Measurements from ENCODE around the gene ARHGEF10L. TPM values are rescaled to one million over a fixed set of nuclear protein-coding genes. Genes with fewer than 3 reads are reported as not detected.

Gene ARHGEF10L
- polyA plus RNA-seq, 12 donors = 15.6 to 29.2 (median 19.0) TPM; not detected in 1

DNA sequence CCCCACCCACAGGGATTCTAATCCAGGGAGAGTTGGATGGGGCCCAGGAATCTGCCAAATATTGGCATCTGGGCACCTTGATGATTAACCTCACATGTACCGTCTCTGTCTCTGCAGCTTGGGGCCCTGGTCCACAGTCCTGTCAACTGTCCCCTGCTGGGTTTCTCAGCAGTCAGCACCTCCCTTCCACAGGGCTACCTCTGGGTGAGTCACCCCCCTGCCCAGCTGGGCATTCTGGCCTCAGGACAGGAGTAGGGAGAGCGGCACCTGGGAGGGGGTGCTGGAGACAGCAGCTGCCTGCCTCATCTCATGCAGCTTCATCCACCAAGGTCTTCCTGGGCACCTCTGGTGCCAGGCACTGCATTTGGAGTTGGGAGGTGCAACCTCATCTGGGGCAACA is 115.0 kb downstream of the ARHGEF10L start:
- no peak for DNase-seq

DNA sequence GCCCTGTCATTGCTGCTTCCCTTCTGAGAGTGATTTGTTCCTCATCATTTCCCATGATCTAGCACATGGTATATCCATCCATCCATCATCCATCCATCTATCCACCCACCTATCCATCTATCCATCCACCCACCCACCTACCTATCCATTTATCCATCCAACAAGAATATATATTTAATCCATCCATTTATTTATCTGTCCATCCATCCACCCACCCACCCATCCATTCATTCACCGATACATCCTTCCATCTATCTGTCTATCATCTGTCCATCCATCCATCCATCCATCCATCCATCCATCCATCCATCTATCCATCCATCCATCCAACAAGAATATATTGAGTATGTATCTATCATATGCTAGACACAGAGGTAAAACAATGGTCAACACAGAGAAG is 115.7 kb downstream of the ARHGEF10L start:
- DNase-seq = no peak

DNA sequence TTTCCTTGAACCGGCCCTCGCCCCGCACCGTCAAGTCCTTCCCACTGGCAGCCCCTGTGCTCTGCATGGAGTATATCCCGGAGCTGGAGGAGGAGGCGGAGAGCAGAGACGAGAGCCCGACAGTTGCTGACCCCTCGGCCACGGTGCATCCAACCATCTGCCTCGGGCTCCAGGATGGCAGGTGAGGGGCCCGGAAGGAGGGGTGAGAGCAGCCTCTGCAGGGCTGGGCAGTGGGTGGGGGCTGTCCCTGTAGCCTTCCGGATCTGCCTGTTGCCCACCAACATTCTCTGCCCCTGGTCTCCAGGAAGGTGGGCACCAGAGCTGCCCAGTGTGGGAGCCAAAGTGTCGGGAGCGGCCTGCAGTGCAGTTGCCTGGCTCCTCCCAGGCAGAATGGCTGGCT is 116.4 kb downstream of the ARHGEF10L start:
- no peak for DNase-seq

DNA sequence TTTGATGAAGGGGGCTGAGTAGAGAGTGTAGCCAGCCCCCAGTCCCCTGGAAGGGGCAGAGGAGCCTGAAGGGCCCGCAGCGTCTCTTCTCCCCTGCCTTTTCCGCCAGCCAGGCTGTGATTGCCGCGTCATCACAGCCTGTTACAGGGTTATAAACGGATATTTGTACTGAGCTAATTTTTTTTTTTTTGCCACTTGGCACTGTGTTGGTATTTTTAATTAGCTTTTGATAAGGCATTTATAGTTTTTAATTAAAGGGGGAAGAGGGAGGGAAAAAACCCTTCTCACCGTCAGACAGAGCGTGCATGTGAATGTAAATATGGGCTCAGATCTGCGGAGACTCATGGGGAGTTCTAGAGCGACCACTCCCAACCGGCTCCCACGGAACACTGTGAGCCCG is 117.9 kb downstream of the ARHGEF10L start:
- no peak for DNase-seq

DNA sequence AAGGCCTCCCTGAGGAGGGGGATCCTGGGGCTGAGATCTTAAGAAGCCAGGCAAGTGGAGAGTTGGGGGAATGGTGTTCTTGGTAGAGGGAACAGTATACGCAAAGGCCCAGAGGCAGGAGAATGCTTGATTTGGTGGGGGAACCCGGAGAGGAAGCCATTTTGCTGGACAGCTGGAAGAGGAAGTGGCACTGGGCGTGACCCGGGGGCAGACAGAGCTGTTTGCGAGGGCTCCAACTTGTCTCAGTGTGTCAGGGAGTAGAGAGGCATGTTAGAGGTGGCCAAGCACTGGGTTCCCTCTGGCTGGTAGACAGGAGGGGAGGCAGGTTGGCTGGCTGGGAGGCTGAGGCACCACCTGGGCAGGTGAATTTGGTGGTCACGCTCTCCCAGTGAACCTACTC is 119.3 kb downstream of the ARHGEF10L start:
- no peak for DNase-seq

DNA sequence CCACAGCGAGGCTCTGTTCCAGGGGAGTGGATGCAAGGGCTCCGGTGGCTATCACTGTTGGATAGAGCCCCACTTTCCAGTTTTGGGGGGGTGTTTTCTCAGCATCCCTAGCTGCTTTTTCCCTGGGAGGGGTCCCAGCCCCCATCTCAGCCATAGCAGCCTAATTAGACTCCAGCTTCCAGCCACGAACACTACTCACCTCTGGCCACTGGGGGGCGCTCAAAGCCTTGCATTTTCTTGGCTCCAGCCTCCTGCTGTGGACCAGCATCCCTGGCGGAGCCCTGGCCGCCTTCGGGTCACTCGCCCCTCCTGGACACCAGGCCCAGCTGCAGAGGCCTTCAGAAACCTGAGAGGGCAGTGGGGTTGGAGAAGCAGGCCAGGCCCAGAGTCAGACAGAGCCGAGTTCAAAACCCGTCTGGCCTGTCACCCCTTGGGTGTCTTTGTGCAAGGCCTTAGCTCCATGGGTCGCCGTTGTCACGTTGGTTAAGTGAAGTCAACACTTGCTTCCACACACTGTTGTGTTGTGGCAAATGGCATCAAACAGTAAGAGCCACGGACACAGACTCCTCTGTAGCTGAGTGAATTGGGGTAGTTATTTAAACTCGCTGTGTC is 122.2 kb downstream of the ARHGEF10L start:
- DNase-seq = peak; percentile 62

DNA sequence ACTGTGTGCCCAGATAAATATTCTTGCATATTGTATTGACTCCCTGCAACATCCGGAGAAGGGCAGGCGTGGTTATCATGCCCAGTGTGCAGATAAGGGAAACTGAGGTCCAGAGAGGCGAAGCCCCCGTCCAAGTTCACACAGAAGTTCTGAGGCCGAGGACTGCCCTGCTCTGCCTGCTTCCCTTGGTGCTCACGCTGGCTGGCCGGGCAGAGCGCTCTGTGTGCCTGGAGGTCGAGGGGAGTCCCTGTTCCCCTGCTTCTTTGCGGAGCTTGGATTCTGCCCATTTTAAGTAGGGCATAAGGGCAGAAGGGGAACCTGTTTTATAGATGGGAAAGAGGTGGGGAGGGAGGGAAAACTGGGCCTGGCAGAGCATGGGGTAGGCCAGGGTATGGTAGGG is 122.8 kb downstream of the ARHGEF10L start:
- no peak for DNase-seq

DNA sequence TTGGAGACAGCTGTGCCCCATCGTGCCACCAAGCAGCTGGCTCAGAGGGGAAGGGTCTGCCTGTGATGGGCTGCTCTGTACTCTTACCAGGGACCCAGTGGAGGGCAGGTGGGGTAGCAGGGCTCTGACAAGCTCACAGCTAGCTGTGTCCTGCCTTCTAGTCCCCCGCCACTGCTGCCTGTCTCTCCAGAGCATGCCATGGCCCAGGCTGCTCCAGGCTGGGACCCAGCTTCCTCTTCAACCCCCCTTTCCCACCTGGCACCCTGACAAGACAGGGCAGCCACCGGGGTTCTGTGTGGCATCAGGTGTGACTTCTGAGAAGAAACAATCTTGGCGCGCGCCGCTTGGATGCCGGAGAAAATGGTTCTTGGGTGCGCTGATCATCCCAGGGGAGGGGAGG is 123.3 kb downstream of the ARHGEF10L start:
- no peak for DNase-seq

DNA sequence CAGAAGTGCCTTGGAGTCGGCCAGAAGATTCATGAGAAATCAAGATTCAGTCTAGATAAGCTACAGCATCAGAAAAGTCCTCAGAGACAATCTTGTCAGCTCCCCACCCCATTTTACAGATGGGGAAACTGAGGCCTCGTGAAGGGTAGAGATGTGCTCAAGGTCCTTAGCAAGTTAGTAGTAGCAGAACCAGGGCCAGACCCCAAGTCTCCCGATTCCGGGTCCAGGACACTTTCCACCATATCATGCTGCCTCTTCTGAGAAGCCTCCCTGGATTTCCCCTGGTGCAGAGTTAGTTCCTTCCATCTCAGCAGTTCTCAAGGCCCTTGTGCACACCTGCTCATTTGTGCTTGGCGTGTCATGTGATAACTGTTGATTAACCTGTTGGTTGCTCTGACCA is 124.1 kb downstream of the ARHGEF10L start:
- no peak for DNase-seq

DNA sequence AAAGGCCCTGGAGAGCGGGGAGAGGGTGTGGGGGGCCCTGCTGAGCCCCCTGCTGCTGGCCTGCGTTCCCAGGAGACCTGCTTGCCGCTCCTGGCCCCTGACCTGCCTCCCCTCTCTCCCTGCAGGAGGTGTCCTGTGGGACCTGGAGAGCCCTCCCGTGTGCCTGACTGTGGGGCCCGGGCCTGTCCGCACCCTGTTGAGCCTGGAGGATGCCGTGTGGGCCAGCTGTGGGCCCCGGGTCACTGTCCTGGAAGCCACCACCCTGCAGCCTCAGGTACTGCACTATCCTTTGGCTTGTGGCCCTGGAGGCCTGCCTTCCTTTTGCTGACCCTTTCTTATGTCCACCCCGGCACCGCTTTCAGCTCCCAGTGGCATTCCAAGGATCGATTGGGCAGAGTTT is 124.8 kb downstream of the ARHGEF10L start:
- DNase-seq = no peak

DNA sequence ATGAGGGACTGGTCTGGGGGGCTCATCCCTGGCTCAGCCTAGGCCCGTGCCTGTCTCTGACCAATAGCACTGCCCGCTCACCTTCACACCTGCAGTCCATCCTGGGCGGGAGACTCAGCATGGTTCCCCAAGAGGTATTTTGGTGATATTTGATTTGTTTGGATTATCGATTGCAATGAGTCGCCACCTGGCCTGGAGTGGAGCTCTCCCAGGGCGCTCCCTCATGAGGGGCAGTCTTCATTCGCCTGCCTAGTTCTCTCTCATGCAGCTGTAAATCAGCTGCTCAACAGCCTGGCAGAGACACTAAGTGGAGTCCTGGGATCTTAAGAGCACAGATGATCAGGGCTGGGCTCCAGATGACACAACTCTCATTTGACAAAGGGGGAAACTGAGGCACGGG is 125.6 kb downstream of the ARHGEF10L start:
- DNase-seq = no peak

DNA sequence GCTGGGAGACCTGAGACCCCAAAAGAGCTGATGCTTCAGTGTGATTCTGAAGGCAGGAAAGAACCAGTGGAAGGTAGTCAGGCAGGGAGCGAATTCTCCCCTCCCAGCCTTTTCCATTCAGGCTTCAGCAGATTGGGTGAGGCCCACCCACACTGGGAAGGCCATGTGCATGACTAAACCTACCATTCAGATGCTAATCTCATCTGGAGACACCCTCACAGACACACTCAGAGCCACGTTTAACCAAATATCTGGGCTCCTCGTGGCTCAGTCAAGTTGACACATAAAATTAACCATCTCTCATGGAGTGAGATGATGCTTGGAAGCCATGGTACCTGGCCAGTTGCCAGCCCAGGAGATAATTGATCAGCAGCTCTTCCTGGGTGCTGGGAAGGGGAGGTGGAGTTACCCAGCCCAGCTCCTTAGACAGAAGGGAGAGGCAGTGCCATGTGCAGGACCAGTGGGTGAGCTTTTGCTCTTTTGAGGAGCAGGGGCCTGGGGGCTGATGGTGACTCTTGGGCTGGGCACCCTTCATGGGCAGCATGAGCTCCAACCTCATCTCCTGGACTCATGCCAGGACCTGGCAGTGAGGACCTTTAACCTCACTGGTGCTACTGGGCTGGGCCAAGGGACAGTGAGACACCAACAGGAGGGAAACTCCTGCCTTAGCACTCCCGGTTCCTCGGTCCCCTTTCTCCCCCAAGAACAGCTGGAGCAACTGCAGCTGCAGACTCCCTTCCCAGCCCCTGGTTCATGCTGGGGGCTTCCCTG is 126.6 kb downstream of the ARHGEF10L start:
- DNase-seq = no peak

DNA sequence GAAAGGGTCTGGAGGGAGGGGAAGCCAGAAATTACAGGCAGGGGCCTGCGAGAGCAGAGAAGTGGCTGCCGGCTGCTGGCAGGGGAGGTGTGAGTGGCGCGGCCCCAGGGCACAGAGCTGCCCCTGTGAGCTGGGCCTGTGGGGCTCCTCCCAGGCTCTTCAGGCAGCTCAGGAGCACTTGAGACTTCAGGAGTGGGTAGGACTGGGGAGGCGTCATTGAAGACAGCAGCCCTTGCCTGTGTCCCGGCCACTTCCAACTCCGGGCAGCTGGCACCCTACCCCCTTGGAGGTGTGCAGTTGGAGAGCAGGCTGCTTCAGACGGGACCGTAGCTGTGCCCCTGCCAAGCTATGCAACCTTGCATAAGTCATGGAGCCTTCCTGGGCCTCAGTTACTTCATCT is 128.1 kb downstream of the ARHGEF10L start:
- DNase-seq = no peak

DNA sequence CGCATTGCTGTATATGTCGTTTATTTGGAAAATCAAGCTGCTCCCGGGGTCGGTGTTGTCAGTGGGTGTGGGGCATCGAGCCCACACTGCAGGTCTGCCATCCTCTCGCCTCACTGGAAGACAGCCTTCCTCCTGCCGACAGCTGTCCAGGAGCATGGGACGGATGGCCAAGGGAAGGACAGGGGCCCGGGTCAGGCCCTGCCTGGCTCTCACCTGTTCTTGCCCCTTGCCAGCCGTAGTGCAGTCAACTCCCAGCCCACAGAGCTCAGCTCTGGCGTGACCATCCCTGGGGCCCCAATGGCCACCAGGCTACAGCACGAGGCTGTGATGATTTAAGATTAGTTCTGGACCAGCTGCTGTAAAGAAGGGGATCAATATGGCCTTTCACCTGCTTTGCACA is 128.7 kb downstream of the ARHGEF10L start:
- no peak for DNase-seq

DNA sequence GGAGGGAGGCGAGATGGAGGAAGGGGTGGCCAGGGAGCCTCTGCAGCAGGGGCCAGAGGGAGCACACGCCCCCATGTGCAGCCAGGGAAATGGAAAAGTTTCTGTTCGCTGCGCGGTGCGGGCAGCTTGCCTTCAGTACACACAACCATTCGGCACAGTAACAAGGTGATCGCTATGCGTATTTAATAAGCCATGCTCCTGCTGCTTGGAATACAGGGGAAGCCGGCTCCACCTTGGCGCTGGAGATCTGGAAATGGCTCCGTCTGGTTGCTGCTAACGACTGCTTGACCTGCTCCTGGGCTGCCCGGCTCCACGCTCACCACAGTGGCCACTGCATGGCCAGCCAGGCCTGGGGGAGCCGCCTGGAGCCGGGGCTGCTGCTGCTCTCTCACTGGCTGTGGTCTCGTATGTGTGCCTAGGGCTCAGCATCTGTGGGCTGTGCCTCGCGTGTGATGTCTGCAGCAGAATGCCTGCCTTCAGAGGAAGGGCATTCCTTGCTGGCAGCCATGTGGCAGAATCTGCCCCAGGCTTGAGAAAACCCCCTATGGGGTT is 129.2 kb downstream of the ARHGEF10L start:
- DNase-seq = no peak

DNA sequence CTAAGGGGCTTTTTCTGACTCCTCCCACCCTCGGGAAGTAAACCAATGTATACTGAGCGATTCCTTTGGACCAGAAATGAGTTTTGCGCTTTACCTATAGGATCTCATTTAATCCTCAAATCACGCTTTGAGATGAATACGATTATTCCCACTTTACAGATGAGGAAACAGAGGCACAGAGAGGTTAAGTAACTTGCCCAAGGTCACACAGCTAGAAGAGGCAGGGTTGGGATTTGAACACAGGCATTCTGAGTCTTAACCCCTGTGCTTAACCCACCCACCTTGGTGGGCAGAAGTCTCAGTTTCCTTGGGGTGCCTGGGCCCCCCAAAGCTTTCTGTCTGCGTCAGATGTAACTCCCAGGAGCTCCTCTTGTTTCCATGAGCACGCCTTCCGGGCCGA is 129.8 kb downstream of the ARHGEF10L start:
- no peak for DNase-seq

DNA sequence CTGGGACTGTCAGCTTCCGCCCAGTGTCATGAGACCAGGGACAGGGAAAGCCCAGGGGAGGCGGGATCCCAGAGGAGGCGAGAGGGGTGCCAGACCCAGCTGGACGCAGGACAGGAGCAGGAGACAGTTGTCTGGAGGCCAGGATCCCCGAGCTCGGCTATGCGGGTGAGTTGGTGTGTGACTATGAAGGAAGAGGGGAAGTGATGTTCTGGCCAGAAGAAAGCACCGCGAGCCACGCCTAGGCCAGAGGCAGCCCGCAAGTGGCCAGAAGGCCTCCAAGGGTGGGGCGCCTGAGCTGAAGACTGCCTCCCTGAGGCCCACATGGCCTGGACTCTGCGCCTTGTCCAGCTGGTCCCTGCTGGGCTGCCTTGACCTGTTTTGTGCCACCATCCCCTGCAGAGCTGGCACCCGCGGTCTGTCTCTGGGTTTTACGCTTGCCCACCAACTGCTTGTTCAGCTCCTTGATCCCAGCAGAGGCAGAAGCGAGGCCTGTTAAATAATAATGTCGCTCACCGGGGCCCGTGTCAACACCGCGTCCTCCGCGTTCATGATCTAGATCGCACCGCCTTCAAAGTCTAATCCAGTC is 130.5 kb downstream of the ARHGEF10L start:
- no peak for DNase-seq

DNA sequence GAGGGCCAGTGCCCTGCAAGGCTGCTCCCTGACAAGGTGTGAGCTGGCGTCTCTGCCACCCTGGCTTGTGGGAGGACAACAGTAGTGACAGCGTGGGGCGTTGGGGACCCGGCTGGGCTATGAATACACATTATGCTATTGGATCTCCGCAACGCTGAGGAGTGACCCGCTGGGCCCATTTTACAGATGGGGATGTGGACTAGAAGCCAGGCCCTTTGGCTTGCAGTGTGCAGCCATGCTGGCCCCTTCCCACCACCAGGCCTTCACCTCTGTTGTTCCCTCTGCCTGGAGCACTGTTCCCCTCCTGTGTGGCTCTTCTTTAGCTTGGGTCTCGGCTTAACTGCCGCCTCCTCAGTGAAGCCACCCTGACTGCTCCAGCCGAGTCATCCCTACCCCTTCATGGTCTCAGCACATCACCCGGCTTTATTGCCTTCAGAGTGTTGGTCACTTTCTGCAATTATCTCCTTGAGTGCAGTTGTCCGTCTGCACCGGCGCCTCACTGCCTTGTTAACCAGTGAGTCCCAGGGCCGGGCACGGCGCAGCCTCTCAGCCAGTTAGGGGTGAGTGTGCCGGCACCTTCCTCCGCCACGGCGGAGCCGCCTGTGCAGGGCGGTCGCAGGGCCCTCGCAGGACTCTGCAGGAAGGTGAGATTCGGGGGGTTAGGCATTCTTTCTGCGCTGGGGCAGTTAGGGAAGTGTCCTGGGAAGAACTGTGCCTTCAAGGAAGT is 131.3 kb downstream of the ARHGEF10L start:
- no peak for DNase-seq

DNA sequence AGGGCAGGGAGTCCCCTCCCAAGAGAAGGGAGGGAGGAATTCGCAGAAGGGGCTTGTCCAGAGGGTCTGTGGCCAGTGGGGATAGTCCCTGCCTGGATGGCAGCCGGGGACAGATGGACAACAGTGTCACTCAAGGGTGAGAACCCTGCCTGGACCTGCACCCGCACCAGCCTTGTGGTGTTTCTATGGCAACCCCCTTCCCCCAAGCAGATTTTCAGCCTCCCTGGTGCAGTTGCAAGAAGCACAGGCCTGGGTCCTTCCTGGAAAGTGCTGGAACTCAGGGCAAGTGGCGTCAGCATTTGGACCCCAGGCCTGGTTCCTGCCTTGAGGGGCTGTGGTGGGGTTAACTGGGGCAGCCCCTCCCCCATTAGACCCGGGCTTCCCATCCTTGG is 131.8 kb downstream of the ARHGEF10L start:
- DNase-seq = no peak

DNA sequence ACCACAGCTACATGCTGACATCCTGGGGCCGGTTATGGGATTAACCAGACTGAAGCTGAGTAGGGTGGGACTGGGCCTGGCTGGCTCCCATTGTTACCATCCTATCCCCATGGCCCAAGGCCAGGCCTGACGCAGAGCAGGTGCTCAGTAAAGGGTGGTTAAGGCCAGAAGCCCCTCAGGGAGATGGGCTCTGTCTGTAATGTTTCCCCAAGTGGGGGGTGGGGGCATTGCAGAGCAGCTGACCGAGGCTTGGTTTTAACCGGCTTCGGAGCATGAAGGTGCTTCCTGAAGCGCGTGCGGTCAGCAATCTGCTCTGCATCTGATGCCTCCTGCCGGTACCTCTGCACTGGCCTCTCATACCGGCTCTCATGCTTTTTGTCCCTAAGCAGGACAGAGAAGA is 132.2 kb downstream of the ARHGEF10L start:
- DNase-seq = no peak

DNA sequence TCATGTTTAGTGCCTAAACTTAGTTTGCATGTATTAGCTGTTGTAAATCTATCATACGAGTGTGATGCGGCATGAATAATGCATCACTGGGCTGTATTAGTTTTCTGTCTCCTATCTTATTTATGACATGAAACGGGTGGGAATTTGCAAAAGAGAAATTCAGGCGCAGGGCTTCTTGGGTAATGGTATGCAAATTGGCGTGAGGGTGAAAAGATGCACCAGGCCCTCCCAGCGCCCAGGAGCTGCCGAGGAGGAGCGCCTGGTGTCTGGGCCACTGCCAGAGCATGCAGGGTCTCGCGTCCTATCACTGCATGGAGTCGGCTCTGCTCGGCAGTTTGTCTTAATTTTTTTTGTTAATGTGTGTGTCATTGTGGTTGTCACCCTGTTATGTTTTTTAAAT is 132.7 kb downstream of the ARHGEF10L start:
- no peak for DNase-seq

DNA sequence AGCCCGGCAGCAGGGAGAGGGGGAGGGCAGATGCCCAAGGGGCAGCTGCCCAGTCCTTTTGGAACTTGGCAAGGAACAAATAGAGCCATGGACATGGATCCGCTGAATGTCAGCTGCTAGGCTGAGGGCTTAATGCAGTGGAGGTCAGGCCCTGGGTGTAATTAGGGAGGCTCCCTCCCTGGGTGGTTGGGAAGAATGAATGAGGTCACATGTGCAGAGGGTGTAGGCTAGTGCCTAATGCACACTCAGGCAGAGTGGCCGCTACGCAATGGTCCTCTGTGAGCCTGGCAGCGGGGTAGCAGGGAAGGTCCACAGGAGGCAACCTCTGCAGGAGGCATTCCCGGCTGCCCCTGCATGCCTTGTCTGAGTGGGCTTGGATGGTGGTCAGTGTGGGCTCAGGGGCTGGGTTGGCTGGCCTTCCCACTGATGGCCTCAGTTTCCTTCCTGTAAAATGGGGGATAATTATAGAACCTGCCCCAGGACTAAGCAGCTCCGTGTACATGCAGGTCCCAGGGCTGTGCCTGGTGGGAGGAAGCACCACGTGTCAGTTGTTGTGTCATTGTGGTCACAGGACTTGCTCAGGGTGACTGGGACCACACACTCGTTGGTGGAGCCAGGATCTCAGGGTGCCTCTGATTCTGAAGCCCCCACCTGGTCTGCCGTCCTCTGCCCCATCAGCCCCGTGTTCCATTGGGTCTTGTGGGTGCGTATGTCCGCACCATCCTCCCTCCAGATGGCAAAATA is 134.0 kb downstream of the ARHGEF10L start:
- DNase-seq = peak; percentile 24
